ENCODE results near the gene HOXA3. TPM values are rescaled to one million over a fixed set of nuclear protein-coding genes. Genes with fewer than 3 reads are reported as not detected.

The HOXA3 gene
- total and polyA plus RNA-seq, 7 donors = 0.65 to 5.6 (median 3.3) TPM

DNA sequence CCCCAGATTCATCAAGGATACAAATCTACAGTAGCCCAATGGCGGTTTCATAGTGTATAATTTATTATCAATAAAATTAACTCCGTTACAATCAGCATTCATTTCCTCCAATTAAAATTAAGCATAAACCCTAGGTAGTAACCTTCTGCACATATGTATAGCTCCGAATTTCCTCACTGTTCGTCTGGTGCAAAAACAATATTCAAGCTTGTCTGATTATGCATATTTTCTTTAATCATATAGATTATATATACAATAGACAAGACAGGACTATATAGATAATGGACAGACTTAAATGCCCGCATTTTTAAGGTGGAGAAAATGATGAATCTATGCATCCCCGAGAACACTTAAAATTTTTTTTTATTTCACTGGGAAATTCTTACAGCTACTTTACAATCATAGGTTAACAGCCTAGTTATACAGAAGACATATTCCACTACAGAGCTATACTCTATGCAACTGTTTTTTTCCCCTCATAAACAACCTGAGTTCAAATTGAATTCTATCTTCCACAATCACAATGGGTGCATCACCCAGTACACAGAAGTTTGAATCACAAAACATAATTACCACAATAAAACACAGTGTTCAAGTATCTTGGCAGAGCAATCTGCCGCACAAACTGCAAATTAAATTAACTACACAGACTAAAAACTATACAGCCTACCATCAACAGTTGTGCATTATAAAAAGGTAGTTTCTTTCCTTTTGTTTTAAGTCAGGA is 10.3 kb upstream of the HOXA3 start:
- H3K27me3 ChIP-seq (ENCODE audit: insufficient read depth in 3 of 3, low read length in 2 of 3) = no peaks in the 10 kb centered on the region
- 65 to 74% (median 70%) methylated on average over 7 of the region's 7 CpGs for WGBS, 3 donors
- ATAC-seq = no peak
- TF ChIP-seq, protein P1, sequence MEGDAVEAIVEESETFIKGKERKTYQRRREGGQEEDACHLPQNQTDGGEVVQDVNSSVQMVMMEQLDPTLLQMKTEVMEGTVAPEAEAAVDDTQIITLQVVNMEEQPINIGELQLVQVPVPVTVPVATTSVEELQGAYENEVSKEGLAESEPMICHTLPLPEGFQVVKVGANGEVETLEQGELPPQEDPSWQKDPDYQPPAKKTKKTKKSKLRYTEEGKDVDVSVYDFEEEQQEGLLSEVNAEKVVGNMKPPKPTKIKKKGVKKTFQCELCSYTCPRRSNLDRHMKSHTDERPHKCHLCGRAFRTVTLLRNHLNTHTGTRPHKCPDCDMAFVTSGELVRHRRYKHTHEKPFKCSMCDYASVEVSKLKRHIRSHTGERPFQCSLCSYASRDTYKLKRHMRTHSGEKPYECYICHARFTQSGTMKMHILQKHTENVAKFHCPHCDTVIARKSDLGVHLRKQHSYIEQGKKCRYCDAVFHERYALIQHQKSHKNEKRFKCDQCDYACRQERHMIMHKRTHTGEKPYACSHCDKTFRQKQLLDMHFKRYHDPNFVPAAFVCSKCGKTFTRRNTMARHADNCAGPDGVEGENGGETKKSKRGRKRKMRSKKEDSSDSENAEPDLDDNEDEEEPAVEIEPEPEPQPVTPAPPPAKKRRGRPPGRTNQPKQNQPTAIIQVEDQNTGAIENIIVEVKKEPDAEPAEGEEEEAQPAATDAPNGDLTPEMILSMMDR (IDR thresholded peaks at IDR 0.05) = no peak
- H3K36me3 ChIP-seq (ENCODE audit: insufficient read depth in 1 of 2, low read depth in 1 of 2) = no peaks in the 10 kb centered on the region
- intact Hi-C loops (cut with DNase I) = loop anchor here (5.0 to 10.0 kb wide), 4 partner anchors 765 to 1598 kb away; partner anchors contain the start of genes CBX3 (in 1 of the 2) and HNRNPA2B1 (in 1 of the 2)
- H3K4me3 ChIP-seq = peak overlapping the region; percentile 79
- H3K9me3 ChIP-seq = no peaks in the 10 kb centered on the region
- H3K4me1 ChIP-seq = peaks cover 22% of the 10 kb centered on the region
- no peak for DNase-seq
- peak overlapping the region; percentile 92 for H3K27ac ChIP-seq

DNA sequence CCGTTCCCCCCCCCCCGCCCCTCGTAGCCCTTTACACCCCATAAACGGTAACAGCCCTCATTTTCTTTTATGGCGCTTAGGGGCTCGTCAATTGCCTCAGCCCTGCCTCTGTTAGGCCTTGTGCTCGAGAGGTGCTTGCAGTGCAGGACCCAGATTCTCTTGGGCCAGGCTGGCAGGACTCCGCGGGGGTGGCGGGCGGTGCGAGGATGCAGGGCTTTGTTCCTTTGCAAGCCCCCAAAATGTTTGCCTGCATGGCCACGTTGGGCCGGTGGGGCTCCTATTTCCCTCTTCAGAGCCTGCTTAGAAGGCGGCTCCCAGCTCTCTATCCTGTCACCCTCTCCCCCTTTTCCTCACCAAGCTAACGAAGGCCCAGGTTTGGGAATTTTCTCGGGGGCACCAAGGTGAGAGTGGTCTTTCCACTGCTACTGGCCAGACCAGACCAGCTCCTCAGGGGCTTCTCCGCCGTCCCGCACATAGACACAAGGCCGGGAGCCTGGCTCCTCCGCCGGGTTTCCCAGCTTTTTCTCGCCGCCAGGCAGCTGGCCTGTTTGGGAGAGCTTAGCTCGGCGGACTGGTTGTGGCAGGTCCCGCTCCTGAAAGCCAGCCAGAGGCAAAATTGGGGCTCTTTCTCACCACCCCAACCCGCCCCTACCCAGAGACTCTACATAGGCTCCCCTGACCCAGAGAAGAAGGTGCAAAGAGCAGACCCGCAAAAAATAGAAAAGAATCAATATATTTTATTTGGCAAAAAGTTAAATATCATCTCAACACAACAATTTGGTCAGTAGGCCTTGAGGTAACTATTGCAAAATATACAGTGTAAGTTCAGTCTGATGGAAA is 9.6 kb upstream of the HOXA3 start:
- H3K9me3 ChIP-seq = no peaks in the 10 kb centered on the region
- H3K4me3 ChIP-seq = peak overlapping the region; percentile 79
- intact Hi-C loops (cut with DNase I) = loop anchor here (2.0 to 10.0 kb wide), 9 partner anchors 309 to 1597 kb away; partner anchors contain the start of genes CBX3 (in 1 of the 2) and HNRNPA2B1 (in 1 of the 2)
- no peaks in the 10 kb centered on the region for H3K36me3 ChIP-seq (ENCODE audit: insufficient read depth in 1 of 2, low read depth in 1 of 2)
- peak overlapping the region; percentile 86 for H3K27ac ChIP-seq
- TF ChIP-seq, protein P1 (IDR thresholded peaks at IDR 0.05) = no peak
- DNase-seq (peak in 1 of 2 donors; percentile 59), ATAC-seq (no peak)
- 63 to 68% (median 63%) methylated on average over 24 to 30 of the region's 30 CpGs for WGBS, 3 donors
- H3K27me3 ChIP-seq (ENCODE audit: insufficient read depth in 3 of 3, low read length in 2 of 3) = no peaks in the 10 kb centered on the region
- peaks cover 18% of the 10 kb centered on the region for H3K4me1 ChIP-seq

DNA sequence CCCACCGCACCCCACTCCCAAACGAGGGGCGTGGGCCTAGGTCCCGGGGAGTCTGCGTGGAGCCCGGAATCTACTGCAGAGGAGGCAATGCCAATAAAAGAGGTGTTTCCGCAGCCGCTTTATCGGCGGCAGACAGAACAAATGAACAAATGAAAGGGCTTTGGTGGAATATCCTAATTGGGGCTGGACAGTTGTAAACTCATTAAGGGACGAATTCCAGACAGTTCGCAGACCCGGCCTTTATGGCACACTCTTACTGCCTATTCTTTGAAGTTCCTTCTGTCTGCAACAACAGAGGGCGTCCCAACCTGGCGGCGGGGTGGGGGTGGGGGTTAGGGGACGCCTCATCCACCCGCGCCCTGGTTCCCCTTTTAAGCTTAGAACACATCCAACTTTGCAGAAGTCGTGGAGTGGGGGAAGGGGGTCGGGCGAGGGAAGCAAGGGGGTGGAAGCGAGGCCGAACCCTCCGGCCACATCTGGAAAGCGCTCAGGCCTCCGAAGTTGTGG is 8.9 kb upstream of the HOXA3 start:
- Histone ChIP-seq H3K27ac (peak overlapping the region; percentile 86), H3K27me3 (ENCODE audit: insufficient read depth in 3 of 3, low read length in 2 of 3) (no peaks in the 10 kb centered on the region), H3K36me3 (ENCODE audit: insufficient read depth in 1 of 2, low read depth in 1 of 2) (no peaks in the 10 kb centered on the region), H3K9me3 (no peaks in the 10 kb centered on the region), H3K4me3 (peak overlapping the region; percentile 79), H3K4me1 (peaks cover 18% of the 10 kb centered on the region)
- intact Hi-C loops (cut with DNase I) = loop anchor here (2.0 to 10.0 kb wide), 9 partner anchors 308 to 1596 kb away; partner anchors contain the start of genes CBX3 (in 1 of the 2) and HNRNPA2B1 (in 1 of the 2)
- DNase-seq (peak; percentile 27 to 62), ATAC-seq (no peak)
- TF ChIP-seq, protein P1 (IDR thresholded peaks at IDR 0.05) = no peak
- 24 to 25% (median 24%) methylated on average over 25 to 27 of the region's 27 CpGs for WGBS, 3 donors

DNA sequence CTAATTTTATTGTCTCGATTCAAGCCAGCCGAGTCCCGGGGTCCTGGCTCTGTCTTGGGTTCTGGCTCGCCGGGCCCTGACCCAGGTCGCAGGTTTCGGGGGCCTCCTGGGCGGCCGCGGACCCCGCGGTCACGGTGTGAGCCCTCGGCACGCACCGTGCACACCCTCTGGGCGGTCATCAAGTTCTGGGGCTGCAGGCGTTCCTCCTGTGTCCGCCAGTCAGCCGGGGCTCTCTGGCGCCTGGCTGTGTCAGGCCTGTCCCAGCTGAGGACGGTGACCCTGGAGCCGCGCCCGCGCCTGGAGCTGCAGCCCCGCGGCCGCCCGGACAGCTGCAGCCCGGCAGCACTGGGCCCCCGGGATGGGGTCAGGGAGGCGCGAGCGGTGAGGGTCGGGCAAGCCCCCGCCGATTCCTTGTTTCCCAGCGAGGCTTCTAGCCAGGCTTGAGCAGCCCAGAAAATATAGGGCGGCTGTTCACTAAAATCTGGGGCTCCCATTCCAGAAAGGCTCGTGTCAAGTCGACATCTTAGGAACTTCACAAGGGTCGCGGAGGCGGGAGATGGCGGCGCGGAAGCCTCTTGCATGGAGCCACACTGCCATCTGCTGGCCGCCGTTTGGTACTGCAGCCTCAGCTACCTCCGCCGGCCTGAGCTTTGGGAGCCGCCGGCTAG is 8.3 kb upstream of the HOXA3 start:
- Histone ChIP-seq H3K4me1 (peaks cover 19% of the 10 kb centered on the region), H3K27ac (peak overlapping the region; percentile 86), H3K4me3 (peak overlapping the region; percentile 79), H3K9me3 (no peaks in the 10 kb centered on the region), H3K36me3 (ENCODE audit: insufficient read depth in 1 of 2, low read depth in 1 of 2) (no peaks in the 10 kb centered on the region), H3K27me3 (ENCODE audit: insufficient read depth in 3 of 3, low read length in 2 of 3) (no peaks in the 10 kb centered on the region)
- ATAC-seq (peak; percentile 64 to 77 (median 70)), DNase-seq (peak; percentile 83 to 93)
- 1 to 2% (median 1%) methylated on average over 45 to 54 of the region's 54 CpGs for WGBS, 3 donors
- TF ChIP-seq, protein P1 (IDR thresholded peaks at IDR 0.05) = peak; percentile 100
- intact Hi-C loops (cut with DNase I) = loop anchor here (2.0 to 10.0 kb wide), 9 partner anchors 308 to 1596 kb away; partner anchors contain the start of genes CBX3 (in 1 of the 2) and HNRNPA2B1 (in 1 of the 2)

All from psoas muscle (tissue), 8 donors.